Astrocyte of the spinal cord (primary cell): Measurements from ENCODE around the gene REL.

Experiments used
- DNase-seq: peaks from one replicate; pipeline ENCODE4 v3.0.0; 2011; ENCODE audit warnings: low read depth, low spot score
- H3K4me3 ChIP-seq: 2 replicates; pipeline ENCODE4 v1.5.1; 2011; ENCODE audit warnings: low read depth, mild to moderate bottlenecking, low read length, moderate library complexity
- in situ Hi-C: cut with HindIII; loops from 2 replicates; pipeline ENCODE4 v1.10.0; 2017; ENCODE audit warnings: low sequenced_read_pairs
- TF ChIP-seq, protein P1 (sequence below): IDR thresholded peaks from 2 replicates; pipeline ENCODE4 v1.5.1; 2012; ENCODE audit warnings: low read depth, mild to moderate bottlenecking, low read length, inconsistent platforms

Gene REL

DNA sequence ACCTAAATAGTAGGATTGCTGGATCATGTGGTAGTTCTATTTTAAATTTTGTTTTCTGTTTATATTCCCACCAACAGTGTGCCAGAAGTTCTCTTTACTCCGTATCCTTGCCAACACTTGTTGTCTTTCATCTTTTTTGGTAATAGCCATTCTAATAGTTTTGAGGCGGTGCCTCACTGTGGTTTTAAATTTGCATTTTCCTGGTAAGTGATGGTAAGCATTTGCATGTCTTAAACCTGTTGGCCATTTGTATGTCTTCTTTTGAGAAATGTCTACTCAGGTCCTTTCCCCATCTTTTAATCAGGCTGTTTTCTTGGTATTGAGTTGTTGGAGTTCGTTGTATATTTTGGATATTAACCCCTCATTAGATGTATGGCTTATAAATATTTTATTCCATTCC is 51.6 kb downstream of the REL start:
- no peak for DNase-seq
- in situ Hi-C loops, result no loop called here
- H3K4me3 ChIP-seq, result no peak overlapping the region
- TF ChIP-seq, protein P1, sequence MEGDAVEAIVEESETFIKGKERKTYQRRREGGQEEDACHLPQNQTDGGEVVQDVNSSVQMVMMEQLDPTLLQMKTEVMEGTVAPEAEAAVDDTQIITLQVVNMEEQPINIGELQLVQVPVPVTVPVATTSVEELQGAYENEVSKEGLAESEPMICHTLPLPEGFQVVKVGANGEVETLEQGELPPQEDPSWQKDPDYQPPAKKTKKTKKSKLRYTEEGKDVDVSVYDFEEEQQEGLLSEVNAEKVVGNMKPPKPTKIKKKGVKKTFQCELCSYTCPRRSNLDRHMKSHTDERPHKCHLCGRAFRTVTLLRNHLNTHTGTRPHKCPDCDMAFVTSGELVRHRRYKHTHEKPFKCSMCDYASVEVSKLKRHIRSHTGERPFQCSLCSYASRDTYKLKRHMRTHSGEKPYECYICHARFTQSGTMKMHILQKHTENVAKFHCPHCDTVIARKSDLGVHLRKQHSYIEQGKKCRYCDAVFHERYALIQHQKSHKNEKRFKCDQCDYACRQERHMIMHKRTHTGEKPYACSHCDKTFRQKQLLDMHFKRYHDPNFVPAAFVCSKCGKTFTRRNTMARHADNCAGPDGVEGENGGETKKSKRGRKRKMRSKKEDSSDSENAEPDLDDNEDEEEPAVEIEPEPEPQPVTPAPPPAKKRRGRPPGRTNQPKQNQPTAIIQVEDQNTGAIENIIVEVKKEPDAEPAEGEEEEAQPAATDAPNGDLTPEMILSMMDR, result no peak

DNA sequence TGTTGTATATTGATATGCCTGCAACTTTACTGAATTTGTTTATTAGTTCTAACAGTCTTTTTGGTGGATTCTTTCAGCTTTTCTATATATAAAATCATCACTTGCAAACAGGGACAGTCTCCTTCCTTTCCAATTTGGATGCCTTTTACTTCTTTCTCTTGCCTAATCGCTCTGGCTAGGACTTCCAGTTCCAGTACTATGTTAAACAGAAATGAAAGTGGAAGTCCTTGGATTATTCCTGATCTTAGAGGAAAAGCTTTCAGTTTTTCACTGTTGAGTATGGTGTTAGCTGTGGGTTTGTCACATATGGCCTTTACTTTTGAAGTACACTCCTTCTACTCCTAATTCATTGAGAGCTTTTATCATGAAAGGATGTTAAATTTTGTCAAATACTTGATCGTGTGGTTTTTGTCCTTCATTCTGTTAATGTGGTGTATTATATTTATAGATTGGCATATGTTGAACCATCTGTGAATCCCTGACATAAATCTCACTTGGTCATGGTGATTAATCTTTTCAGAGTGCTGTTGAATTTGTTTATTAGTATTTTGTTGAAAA is 52.9 kb downstream of the REL start:
- H3K4me3 ChIP-seq, result no peak overlapping the region
- DNase-seq, result no peak
- in situ Hi-C loops, result no loop called here
- TF ChIP-seq, protein P1, result no peak

DNA sequence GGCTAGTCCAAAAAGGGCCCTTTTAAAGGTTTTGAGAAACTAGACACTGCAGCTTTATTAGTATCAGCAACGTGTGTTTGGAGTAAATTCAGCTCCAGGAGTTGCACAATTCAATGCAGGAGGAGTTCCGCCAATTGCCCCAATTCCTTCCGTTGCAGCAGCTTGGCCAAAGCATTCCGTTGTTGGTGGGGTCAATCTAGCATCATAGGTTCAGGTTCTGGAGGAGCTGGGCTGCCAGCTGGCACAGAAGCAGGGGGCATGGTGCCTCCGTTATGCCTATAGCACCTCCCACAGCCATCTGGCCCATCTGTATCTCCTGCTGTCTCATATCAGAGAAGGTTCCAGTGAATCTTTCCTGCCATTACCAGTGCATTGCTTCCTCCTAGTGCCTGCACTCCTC is 55.4 kb downstream of the REL start:
- in situ Hi-C loops, result no loop called here
- no peak for DNase-seq
- TF ChIP-seq, protein P1, result no peak
- no peak overlapping the region for H3K4me3 ChIP-seq

DNA sequence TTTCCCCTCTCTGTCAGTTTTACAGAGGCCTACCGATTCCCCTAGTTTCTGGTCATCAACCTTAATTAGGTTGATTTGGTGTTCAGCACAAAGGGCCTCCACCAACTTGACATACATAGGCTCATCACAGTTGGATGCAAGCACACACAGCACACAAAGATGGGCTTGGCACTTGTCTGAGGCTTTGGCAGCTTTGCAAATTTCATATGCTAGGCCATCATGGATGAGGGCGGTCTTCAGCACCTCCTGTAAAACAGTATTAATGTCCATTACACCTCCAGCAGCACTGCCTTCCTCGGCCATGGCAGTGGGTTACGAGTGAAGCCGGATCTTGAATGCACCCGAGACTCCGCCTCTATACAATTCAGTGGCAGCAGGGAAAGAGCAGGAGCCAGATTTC is 56.9 kb downstream of the REL start:
- no peak overlapping the region for H3K4me3 ChIP-seq
- no peak for DNase-seq
- TF ChIP-seq, protein P1, result no peak
- in situ Hi-C loops, result no loop called here

DNA sequence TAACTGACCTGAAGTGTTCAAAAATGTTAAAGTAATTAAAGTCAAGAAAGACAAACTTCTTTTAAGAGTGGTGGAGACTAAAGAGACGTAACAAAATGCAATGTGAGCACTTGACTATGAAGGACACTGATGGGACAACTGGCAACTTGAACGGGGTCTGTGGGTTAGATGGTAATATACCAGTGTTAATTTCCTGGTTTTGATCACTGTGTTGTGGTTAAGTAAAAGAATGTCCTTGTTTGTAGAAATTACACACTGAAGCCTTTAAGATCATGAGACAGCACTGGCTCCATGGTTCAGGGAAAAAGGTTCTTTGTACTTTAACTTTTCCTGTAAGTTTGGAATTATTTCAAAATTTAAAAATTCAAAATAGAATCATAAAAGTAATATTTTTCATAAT is 58.2 kb downstream of the REL start:
- DNase-seq, result no peak
- no peak overlapping the region for H3K4me3 ChIP-seq
- TF ChIP-seq, protein P1, result no peak
- in situ Hi-C loops, result no loop called here

DNA sequence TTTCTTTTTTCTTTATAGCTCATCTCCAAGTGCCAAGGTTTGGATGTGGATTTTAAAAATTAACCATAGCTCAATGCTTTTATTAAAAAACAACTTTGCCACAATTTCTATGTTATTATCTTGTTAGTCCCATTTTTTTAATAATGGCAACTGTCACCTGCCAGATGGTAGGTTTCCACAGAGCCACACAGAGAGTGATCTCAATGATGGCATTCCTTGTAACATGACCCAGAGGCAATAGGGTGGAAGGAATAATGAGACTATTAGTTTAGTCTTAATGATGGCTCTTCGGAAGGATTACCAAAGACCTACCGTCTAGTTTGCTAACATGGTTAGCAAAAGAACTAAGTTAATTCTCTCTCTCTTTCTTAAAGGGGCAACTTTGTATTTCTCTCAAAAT is 64.0 kb downstream of the REL start:
- no peak overlapping the region for H3K4me3 ChIP-seq
- no peak for DNase-seq
- in situ Hi-C loops, result no loop called here
- TF ChIP-seq, protein P1, result no peak

DNA sequence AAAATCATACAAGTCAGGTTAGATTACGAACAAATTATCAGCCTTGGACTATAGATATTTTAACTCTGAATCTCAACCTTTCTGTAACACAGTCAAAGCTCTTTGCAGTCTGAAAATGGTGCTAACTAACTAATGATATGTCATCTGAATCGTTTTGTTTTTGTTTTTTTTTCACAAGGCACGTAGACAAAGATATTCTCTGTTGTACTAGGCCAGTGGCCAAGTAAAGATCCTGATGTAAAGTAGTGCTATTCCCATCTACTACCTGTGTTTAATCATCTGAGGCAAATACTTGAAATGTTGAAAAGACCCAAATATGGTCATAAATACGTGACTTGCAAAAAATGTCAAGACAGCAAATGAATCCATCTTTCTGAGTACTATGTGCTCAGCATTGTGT is 65.7 kb downstream of the REL start:
- DNase-seq, result no peak
- in situ Hi-C loops, result no loop called here
- no peak overlapping the region for H3K4me3 ChIP-seq
- TF ChIP-seq, protein P1, result no peak
